ENCODE data around the gene MGAT1. TPM values are rescaled to one million over a fixed set of nuclear protein-coding genes. Genes with fewer than 3 reads are reported as not detected.
A peak's percentile ranks its signal among the peaks of the same experiment; 100 is the strongest.

MGAT1 gene
- polyA plus RNA-seq, 2 of the 4 experiments (the other 2 are of a cell fraction): 53.0 to 61.8 TPM

DNA sequence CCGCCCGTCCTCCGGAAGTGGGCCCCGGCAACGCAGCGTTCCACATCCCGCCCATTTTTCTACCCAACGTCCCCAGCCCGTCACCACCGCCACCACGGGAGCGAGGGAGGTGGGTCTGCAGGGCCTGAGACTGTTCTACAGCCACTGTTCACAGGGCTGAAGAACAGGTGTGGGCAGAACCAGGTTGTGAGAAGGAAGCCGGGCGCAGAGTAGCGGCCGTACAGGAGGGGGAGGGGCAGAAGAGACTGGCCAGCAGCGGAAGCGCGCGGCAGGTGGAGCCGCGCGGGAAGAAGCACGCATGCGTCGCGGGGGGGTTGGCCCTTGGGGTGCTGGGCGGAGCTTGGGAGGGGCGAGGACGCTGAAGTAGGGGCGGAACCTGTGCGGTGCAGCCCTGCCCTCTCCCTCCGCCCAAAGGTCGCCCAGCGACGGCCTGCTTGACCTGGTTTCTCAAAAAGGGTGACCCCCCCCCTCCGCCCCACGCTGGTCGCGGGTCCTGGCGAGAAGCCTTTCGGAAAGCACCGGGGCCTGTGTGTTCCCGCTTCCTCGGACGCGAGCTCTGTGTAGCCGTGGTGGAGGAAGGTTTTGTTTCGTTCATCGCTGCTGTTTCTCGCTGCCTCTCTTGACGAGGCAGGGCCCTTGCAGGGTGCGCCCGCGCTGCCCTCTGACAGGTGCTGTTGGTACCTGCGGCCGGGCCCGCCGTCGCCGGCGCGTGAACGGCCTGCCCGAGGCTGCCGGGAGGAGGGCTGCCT lies 7.8 kb upstream of the MGAT1 start (continued):
- TF ChIP-seq RAD21 (conservative IDR thresholded peaks at IDR 0.05 in 1 of 2, IDR thresholded peaks at IDR 0.05 in 1 of 2): no peak
- no peak for TF ChIP-seq GATA3 (IDR thresholded peaks at IDR 0.05; ENCODE audit: borderline replicate concordance)
- no peak; a peak in 1 of 4 replicates for TF ChIP-seq CEBPB (IDR thresholded peaks at IDR 0.05)
- TF ChIP-seq NR3C1 (IDR thresholded peaks at IDR 0.05): no peak
- TF ChIP-seq EHF (CRISPR knock-in tag; IDR thresholded peaks at IDR 0.05): no peak; the same call in 1 of the 2 replicates
- no peak for TF ChIP-seq REST (IDR thresholded peaks at IDR 0.05)
- TF ChIP-seq ZC3H11A (IDR thresholded peaks at IDR 0.05): no peak
- TF ChIP-seq SMC3 (IDR thresholded peaks at IDR 0.05): no peak; the same call in 2 of the 3 replicates
- TF ChIP-seq FOSL2 (IDR thresholded peaks at IDR 0.05): no peak
- no peak for TF ChIP-seq FOSL2 (CRISPR knock-in tag; IDR thresholded peaks at IDR 0.05)
- no peak for TF ChIP-seq SREBF2 (IDR thresholded peaks at IDR 0.05)
- TF ChIP-seq HOXB13 (CRISPR knock-in tag; IDR thresholded peaks at IDR 0.05; ENCODE audit: low read depth): peak; percentile 73; the same call in 1 of the 2 replicates
- peak; percentile 28; the same call in 1 of the 2 replicates for TF ChIP-seq PBX3 (IDR thresholded peaks at IDR 0.05)
- no peak; the same call in none of the 2 replicates for TF ChIP-seq POLR2A (IDR thresholded peaks at IDR 0.05; ENCODE audit: low read length)
- TF ChIP-seq, protein P1, sequence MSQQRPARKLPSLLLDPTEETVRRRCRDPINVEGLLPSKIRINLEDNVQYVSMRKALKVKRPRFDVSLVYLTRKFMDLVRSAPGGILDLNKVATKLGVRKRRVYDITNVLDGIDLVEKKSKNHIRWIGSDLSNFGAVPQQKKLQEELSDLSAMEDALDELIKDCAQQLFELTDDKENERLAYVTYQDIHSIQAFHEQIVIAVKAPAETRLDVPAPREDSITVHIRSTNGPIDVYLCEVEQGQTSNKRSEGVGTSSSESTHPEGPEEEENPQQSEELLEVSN (IDR thresholded peaks at IDR 0.05; ENCODE audit: borderline replicate concordance, low read depth): no peak; the same call in none of the 2 replicates
- TF ChIP-seq RNF2 (IDR thresholded peaks at IDR 0.05; ENCODE audit: borderline replicate concordance, low read depth): no peak
- TF ChIP-seq CHD2 (IDR thresholded peaks at IDR 0.05; ENCODE audit: low read length, partially characterized antibody): peak; percentile 15
- TF ChIP-seq RCOR1 (IDR thresholded peaks at IDR 0.05; ENCODE audit: low read depth, low read length): no peak
- TF ChIP-seq HOXB5 (CRISPR knock-in tag; IDR thresholded peaks at IDR 0.05): no peak
- no peak for TF ChIP-seq MYC (IDR thresholded peaks at IDR 0.05; ENCODE audit: borderline replicate concordance, low read length)
- TF ChIP-seq ZNF302 (CRISPR knock-in tag; IDR thresholded peaks at IDR 0.05): no peak
- TF ChIP-seq KDM5A (IDR thresholded peaks at IDR 0.05): no peak
- no peak for TF ChIP-seq RARB (CRISPR knock-in tag; IDR thresholded peaks at IDR 0.05)
- TF ChIP-seq, protein P2, sequence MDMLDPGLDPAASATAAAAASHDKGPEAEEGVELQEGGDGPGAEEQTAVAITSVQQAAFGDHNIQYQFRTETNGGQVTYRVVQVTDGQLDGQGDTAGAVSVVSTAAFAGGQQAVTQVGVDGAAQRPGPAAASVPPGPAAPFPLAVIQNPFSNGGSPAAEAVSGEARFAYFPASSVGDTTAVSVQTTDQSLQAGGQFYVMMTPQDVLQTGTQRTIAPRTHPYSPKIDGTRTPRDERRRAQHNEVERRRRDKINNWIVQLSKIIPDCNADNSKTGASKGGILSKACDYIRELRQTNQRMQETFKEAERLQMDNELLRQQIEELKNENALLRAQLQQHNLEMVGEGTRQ (IDR thresholded peaks at IDR 0.05): no peak
- TF ChIP-seq JUN (IDR thresholded peaks at IDR 0.05): peak; percentile 76 to 95
- TF ChIP-seq CBX8 (IDR thresholded peaks at IDR 0.05): no peak
- TF ChIP-seq FOXS1 (CRISPR knock-in tag; IDR thresholded peaks at IDR 0.05): no peak
- TF ChIP-seq, protein P3, sequence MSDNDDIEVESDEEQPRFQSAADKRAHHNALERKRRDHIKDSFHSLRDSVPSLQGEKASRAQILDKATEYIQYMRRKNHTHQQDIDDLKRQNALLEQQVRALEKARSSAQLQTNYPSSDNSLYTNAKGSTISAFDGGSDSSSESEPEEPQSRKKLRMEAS (IDR thresholded peaks at IDR 0.05): peak; percentile 86
- no peak for TF ChIP-seq KDM1A (IDR thresholded peaks at IDR 0.05; ENCODE audit: low read depth)
- no peak for TF ChIP-seq MAFK (IDR thresholded peaks at IDR 0.05; ENCODE audit: partially characterized antibody)
- TF ChIP-seq ATOH8 (CRISPR knock-in tag; IDR thresholded peaks at IDR 0.05; ENCODE audit: low read depth): 0 out of 2 replicates have a peak, but pooled peaks have one; percentile 20
- no peak for TF ChIP-seq CBX2 (IDR thresholded peaks at IDR 0.05; ENCODE audit: borderline replicate concordance, low read depth)
- no peak for TF ChIP-seq ZSCAN20 (CRISPR knock-in tag; IDR thresholded peaks at IDR 0.05)
- no peak for TF ChIP-seq HOXA7 (CRISPR knock-in tag; IDR thresholded peaks at IDR 0.05)
- no peak for TF ChIP-seq NPAS2 (CRISPR knock-in tag; IDR thresholded peaks at IDR 0.05; ENCODE audit: borderline replicate concordance)
- TF ChIP-seq TFCP2L1 (CRISPR knock-in tag; IDR thresholded peaks at IDR 0.05): peak; percentile 76; the same call in 1 of the 2 replicates

Measured in A549 (cell line).